SH-SY5Y (cell line): Measurements from ENCODE around the gene ADAM12.

Experiments used
- GATA2 ChIP-seq: IDR thresholded peaks from 2 replicates; pipeline ENCODE4 v1.6.1; 2011; ENCODE audit warnings: mild to moderate bottlenecking, low read depth, low read length
- GATA3 ChIP-seq: IDR thresholded peaks from 2 replicates; pipeline ENCODE4 v1.6.1; 2011; ENCODE audit warnings: low read depth, mild to moderate bottlenecking, low read length, moderate library complexity

Gene ADAM12

DNA sequence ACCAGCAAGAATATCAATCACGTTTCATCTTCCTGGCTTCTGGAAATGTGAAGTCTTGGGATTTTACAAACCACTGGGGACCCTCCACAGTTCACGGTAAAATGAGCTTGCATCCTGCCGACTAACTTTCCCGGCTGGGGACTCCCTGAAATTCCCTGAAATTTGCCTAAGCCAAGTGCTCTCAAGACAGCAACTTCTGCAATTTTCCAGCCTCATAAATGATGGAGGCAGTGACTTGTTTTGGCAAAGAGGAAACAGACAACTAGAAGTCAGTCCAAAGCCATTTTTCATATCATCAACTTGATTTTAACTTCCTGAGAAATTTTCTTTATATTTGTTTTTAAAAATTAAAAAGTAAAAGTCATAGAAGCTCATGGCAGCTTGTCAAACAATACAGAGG is 279.6 kb downstream of the ADAM12 start:
- TF ChIP-seq GATA2 (no peak), GATA3 (no peak)

DNA sequence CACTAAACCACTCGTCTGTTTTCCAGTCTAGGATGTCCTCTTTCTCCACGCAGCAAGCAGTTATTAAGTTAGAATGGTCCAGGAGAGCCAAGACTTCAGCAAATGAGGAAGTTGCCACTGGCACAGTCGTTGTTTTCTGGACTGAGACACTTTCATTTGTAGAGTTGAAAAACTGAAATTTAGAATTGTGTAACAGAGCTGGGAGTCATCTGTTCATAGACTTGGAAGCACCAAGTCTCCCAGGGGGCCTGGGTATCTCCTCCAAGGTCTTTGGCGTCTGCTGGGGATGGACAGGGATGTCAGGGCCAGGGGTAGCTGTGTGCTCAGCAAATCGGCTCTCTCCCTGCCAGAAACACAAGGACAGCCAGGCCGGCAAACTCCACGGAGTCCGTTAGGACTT is 283.5 kb downstream of the ADAM12 start:
- TF ChIP-seq GATA2 (no peak), GATA3 (no peak)

DNA sequence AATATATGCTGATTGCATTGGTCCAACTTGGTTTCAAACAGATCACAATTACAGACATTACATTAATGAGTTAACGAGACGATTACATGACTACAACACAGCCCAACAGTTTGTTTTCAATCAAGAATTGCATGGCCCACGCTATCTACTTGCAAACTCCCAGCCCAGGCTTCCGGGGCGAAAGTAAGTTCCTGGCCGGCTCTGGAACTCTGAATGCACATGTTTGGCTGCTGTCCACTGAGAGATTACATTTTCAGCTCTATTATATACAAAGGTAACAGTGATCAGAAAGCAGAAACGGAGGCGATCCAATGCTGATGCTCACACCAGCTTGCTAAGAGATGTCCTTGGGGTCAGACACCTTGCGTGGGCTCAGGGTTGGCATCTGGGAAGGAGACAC is 285.6 kb downstream of the ADAM12 start:
- TF ChIP-seq GATA3, result no peak
- no peak for TF ChIP-seq GATA2

DNA sequence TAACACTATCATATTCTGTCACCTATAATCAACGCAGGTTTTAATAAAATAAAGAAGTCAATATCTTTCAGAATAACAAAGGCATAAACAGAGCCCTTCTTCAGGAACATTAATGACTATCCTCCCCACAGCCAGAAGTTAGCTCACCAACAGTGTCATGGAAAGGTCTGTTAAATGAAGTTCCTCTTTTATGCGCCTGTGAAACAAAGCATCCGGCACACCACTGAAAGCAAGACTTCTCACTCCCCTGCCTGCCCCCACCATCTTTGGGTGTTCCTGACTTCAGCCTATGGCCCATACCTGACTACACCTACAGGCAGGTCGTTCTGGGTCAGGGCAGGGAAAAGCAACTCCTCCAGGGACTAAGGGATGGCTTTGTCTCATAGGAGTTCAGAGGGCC is 286.5 kb downstream of the ADAM12 start:
- no peak for TF ChIP-seq GATA3
- no peak for TF ChIP-seq GATA2

DNA sequence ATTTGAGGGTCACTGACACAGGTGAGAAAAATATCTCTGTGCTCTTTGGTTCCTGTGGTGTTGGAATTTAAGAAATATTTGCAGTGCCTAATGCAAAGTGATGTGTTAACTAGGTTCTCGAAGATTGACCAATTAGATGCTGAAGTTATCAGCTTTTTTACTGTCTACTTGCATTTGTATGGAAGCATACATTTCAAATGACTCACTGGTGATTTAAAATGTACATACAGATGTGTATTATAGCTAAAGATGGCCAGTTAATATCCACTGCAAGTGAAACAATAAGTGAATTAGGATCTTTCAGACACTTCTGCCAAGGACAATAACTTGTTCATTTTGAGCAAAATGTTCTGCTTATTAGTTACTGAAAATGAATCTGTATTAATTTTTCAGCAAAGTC is 287.0 kb downstream of the ADAM12 start:
- TF ChIP-seq GATA2 (no peak), GATA3 (no peak)

DNA sequence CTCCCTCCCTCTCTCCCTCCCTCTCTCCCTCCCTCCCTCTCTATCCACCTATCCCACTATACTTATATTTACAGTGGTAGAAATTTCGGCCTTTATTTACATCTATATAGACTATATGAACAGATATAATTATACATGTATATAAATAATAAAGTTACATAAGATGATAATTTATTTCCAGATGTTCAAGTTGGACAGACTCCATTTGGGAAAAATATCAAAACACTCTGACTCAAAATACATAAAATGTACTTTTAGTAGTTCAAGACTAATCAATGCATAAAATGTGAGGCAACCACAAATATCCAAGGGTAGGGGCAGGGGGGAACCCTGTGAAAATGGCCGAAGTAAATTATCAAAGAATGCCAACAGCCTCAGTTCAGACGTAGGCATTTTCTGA is 288.9 kb downstream of the ADAM12 start:
- TF ChIP-seq GATA2 (no peak), GATA3 (no peak)

DNA sequence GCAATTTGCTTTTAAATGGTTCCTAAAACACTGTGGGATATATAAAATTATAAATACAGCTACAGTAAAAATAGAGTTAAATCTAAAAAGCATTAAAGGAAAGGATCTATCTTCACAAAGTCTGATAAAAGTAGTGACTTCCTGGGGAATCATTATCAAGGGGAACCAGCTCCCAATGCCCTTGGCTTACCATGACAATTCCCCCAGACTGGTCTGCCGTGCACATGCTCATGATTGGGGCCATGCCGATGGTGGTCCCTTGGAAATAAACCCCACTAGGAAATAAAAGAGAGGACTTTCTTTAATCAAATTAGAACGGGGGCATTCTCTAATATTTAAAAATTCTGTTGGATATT is 290.1 kb downstream of the ADAM12 start:
- no peak for TF ChIP-seq GATA3
- no peak for TF ChIP-seq GATA2

DNA sequence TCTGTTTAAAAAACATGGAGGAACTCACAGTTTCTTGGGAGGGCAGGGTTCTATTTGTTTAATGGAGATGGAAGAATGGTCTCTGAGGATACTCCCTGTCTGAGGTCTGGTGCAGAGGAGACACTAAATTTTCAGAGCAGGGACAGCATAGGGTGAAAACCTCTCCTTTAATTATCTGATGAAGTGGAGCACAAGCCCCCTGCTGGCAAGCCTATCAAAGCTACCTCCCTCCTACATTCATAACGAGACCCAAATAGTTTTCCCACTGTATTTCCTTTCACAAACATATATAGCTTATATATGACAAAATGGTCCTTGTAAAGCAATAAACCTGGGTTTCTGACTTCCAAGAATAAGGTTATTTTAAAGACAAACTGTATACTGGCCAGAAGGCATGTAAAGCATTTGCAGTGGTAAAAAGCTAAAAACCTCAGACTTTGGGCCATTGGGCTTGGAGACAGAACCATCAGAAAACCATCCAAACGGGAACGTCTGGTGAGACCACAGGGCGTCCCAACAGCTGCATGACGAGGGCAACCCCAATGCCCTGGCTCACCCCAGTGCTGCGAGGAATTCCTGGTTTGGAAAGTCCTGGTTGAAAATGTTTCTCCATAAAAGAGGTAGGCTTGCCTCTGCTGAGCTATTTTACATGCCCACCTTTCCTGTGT is 290.6 kb downstream of the ADAM12 start:
- TF ChIP-seq GATA2, result no peak
- no peak for TF ChIP-seq GATA3

DNA sequence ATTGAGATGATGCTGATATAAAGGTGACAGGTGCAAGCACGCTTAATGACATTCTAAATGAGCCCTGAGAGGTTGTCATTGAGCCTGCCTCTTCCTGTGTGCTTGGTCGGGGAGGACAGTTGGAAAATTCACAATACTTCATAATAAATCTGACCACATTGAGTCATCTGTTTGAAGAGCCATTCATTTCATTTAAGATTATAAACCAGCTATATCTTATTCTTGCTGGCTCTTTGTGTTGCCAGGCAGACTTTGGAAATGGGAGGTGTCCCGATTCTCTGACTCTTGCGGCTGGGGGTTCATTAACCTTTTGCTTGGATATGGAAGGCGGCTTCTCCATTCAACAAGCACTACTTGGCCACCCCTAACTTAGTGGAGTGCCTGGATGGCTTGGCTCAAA is 293.7 kb downstream of the ADAM12 start:
- TF ChIP-seq GATA2, result no peak
- TF ChIP-seq GATA3, result no peak

DNA sequence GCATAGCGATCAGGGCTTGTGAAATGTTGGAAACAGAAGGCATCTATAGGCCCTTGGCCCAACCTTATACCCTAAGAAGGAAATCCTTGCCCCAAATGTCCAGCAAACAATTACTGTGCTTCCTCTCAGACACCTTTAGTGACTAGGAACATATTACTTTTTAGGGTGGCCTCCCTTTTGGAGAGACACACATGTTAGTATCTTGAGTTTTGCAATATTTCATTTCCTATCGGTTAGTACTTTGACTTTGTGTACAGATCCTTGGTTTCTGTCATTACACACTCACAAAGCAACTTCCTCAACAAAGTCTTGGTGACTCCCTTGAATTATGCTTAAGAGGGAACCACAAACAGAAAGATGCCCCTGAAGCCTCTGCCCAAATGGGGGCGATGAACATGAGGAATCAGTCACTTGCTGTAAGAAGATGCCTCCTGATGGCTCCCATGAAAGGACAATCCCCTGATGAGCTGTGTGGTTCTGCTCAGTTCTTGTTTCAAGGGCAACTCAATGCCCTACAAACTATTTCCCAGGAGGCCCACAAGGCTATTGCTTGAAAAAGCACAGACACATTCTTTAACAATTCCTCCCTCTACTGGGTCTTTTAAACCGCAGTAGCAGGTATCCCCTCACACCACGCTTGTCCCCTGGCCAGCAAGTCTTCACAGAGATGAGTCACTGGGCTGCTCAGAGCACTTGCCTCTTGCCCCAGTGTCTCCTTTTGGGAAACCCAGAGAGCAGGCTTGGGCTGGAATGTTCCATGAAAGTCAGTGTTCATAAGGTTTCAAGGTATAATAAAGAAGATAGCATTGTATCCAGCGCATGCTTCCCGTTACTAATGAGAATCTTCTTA is 295.7 kb downstream of the ADAM12 start:
- TF ChIP-seq GATA3 (no peak), GATA2 (no peak)

DNA sequence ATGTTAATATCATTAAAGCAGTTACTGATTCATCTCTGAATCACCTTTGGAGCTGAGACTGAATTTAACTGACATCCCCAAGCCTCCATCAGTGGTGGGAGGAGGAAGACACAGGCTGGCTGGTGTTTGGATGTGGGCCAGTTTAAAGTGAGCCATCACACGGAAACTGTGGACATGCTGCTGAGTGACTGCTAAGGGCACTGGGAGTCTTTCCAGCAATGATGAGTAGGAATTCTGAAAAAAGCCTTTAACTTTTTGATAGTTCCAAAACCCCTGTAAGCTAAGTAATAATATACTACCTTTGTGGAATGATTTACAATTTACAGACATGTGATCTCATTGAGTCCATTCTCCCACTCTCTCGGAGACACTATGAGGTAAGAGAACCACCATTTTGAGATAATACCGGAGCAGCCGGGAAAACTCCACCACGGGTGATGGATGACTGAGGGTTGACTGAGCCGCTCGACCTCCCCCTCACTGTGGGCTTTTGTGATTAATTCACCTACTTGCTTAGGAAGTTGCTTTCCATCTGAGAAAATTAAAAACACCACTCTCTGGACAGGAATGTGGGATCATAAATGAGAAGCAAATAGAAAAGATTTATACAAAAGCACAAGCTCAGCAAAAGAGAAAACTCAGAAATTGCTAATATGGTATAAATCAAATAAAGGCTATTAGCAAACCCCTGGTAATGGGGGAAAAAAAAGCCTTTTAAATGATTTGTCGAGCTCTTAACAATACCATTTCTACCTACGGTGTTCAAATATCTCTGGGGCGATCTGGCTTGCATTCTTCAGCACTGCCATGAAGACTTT is 297.2 kb downstream of the ADAM12 start:
- no peak for TF ChIP-seq GATA2
- no peak for TF ChIP-seq GATA3

DNA sequence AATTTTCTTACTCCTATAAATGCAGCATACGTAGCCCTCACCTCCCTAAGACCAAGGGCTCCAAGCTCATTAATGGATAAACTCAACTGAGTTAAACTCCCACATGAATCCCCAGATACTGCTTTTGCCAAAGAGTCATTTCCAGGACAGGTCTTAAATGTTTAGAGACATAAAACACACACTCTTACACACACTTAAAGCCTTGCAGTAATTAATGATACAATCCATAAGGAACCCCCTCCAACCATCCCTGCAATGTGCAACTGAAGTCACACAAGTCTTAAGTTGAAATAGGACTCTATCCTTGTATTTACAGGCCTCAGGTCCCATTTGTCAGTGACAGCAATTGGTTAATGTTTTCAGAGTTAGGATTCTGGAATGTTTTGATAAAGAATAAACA is 297.8 kb downstream of the ADAM12 start:
- no peak for TF ChIP-seq GATA2
- no peak for TF ChIP-seq GATA3

DNA sequence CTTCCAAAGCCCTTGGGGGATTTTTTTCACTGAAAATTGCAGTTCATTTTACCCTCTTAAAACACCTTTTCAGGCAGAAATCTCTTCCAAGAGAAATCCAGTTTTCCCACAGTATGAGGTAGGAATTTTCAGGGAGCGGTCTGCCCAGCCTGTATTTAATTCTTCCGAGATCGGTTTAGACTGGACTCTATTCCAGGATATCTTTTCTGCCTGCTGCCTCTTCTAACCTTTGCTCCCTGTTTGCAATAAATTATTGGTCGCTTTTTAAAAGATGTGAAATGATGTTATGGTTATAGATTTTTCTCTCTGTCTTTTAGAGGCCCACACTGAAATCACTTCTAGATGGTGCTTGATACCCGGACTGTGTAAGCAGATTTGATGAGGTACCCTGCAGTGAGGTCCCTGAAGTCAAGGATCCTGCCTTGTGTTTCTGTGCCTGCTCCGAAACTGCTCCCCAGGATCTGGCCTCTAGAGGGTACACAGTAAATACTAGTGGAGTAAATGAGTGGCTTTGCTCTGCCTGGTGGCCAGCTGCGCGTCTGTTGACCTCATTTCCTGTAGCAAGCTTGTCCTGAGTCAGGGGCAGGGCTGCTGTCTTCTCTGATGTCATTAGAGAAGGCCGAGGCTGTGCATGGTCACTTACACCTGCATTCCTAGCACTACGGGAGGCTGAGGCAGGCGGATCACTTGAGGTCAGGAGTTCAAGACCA is 300.3 kb downstream of the ADAM12 start:
- TF ChIP-seq GATA2, result no peak
- TF ChIP-seq GATA3, result no peak

DNA sequence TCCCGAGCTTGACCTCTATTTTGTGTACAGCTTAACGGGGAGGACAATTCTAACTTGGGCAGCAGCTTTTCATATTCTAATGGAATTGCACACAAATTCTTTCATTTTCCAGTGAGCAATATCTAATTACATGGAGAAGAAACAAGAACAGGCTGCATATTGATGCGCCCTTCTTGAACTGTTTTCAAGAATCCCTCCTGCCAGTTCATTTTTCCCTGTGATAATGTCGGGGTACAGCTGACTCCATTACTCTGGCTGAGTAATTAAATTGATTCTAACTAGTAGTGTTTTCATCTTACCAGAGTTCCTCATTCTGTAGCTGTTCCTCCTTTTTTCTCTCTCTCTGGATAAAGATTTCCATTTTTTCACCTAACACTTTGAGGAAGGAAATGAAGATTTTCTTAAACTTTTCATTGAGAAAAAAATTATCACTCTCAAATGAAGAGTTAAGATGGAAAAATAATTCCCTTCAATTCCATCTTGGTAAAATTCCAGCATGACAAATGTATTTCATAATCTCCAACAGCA is 301.1 kb downstream of the ADAM12 start:
- TF ChIP-seq GATA2 (no peak), GATA3 (no peak)
